AG04450 (cell line): ENCODE measurements around the gene SLC25A44. TPM values are rescaled to one million over a fixed set of nuclear protein-coding genes. Genes with fewer than 3 reads are reported as not detected.
"Not testable (repeated sequence)": the region's sequence is repeated elsewhere in the genome, so short reads cannot be mapped to it uniquely, and the experiment has no call there.

Source experiments
- CTCF ChIA-PET: fragments of 300-600, 350-600 bp; formaldehyde crosslinking; extraction: SDS; loops from one replicate; lab custom pipeline; 2022; ENCODE audit warnings: antibody characterized with exemption, inconsistent platforms; lab: Charles Lee
- POLR2A ChIA-PET: fragments of 350-600 bp; formaldehyde crosslinking; extraction: SDS; loops from one replicate; lab custom pipeline; 2021; ENCODE audit warnings: antibody characterized with exemption, inconsistent platforms; lab: Yijun Ruan, JAX
- DNase-seq: peaks from one replicate; pipeline ENCODE4 v3.0.0-alpha.2; 2011; ENCODE audit warnings: low read depth, low spot score
- H3K27ac ChIP-seq: one replicate; pipeline ENCODE4 v1.5.1; 2012; ENCODE audit warnings: low read depth, low read length, control low read depth
- H3K27me3 ChIP-seq: one replicate; pipeline ENCODE4 v1.6.0; 2012; ENCODE audit warnings: low read length; ENCODE audit not compliant: control insufficient read depth, insufficient read depth
- H3K4me3 ChIP-seq: 2 replicates; pipeline ENCODE4 v1.5.1; 2011; ENCODE audit warnings: mild to moderate bottlenecking, low read depth, low read length, control low read depth
- H3K9me3 ChIP-seq: 2 replicates; pipeline ENCODE4 v1.5.1; 2012; ENCODE audit warnings: low read length; ENCODE audit not compliant: control insufficient read depth, insufficient read depth
- polyA plus RNA-seq: library from polyadenylated mRNA; depleted of rRNA; stranded (reverse); fragments of >200 nt; gene quantifications from 2 replicates; pipeline ENCODE4 v1.2.3, GENCODE V29; 2011
- TF ChIP-seq, protein P1 (sequence below): IDR thresholded peaks from 2 replicates; pipeline ENCODE4 v1.5.1; 2011; ENCODE audit warnings: low read depth, low read length, control low read depth, inconsistent platforms

The SLC25A44 gene
- polyA plus RNA-seq, 1 experiment: 24.1 TPM

DNA sequence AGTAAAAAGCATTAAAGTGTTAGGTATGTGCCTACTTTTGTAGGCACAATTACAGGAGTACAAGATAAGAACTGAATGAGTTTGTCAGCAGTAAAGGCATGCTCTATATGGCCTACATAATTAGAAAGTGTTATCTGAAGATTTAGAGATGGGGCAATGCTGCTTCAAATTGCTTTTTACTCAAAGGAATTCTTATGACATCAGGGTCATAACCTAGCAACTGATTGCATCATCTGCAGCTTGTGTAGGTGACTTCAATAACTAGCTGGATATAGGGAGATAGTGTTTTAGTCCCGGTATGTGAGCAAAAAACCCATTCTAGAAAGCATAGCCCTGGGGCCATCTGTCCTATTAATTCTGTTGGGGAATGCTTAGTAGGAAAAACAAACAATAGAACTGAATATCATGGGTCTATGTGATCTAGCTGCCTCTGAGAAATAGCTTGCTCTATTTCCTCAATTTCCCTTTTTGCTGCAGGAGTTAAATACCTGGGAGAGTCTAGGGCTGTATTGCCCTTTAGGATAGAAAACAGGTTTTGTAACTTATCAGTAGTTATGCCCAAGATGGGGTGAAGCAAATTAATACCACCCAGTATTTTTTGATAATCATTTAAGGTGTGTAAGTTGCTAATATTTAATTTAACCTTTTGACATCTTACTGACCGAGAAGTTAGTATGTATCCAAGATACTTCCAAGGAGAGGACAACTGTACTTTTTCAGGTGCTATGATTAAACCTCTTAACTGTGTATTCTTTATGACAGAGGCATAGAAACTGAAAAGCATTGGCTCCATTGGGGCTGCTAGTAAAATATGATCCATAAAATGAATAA, 7.3 kb upstream of the SLC25A44 start:
- POLR2A ChIA-PET, DNase-seq, CTCF ChIA-PET: not testable (repeated sequence)

DNA sequence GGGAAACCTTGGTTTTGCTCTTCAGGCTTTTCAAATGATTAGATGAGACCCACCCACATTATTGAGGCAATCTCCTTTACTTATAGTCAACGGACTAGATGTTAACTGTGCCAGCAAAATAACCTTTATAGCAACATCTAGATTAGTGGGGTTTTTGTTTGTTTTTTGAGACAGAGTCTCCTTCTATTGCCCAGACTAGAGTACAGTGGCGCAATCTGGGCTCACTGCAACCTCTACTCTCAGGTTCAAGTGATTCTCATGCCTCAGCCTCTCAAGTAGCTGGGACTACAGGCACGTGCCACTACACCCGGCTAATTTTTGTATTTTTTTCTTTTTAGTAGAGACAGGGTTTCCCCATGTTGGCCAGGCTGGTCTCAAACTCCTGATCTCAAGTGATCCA, 3.6 kb upstream of the SLC25A44 start:
- H3K27me3 ChIP-seq, POLR2A ChIA-PET, DNase-seq, CTCF ChIA-PET, H3K4me3 ChIP-seq, H3K27ac ChIP-seq, H3K9me3 ChIP-seq: not testable (repeated sequence)

More for the DNA sequence above, 7.3 kb upstream of the SLC25A44 start:
- not testable (repeated sequence) for H3K9me3 ChIP-seq, H3K4me3 ChIP-seq, H3K27ac ChIP-seq, H3K27me3 ChIP-seq

- Histone ChIP-seq H3K4me3 (no peak overlapping the region), H3K27me3 (no peaks in the 10 kb centered on the region), H3K27ac (no peak overlapping the region), H3K9me3 (peaks cover 2% of the 10 kb centered on the region; the same call in 1 of the 2 replicates)
- ChIA-PET POLR2A (no interaction called here), CTCF (interaction anchor here (1.0 kb wide), 1 partner anchor 29 kb away, joined by 3 read pairs; no protein-coding TSS in a partner anchor)
- no peak for DNase-seq
- TF ChIP-seq, protein P1, sequence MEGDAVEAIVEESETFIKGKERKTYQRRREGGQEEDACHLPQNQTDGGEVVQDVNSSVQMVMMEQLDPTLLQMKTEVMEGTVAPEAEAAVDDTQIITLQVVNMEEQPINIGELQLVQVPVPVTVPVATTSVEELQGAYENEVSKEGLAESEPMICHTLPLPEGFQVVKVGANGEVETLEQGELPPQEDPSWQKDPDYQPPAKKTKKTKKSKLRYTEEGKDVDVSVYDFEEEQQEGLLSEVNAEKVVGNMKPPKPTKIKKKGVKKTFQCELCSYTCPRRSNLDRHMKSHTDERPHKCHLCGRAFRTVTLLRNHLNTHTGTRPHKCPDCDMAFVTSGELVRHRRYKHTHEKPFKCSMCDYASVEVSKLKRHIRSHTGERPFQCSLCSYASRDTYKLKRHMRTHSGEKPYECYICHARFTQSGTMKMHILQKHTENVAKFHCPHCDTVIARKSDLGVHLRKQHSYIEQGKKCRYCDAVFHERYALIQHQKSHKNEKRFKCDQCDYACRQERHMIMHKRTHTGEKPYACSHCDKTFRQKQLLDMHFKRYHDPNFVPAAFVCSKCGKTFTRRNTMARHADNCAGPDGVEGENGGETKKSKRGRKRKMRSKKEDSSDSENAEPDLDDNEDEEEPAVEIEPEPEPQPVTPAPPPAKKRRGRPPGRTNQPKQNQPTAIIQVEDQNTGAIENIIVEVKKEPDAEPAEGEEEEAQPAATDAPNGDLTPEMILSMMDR: no peak
Observed at GRCh38 chr1:156191292-156191964, 2.5 kb upstream of the SLC25A44 start.

DNA sequence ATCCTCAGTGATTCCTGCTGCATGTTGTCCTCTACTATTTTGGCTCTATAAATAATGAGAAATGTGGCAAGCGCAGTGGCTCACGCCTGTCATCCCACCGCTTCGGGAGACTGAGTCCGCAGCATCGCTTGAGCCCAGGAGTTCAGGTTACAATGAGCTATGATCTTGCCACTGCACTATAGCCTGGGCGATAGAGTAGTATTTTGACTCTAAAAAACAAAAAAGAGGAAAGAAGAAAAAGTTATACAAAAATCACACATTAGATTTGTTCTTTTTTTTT, 756 bp upstream of the SLC25A44 start:
- TF ChIP-seq, protein P1: no peak
- Histone ChIP-seq H3K27me3 (no peaks in the 10 kb centered on the region), H3K4me3 (peak overlapping the region; percentile 72), H3K9me3 (no peaks in the 10 kb centered on the region; the same call in 1 of the 2 replicates), H3K27ac (peak overlapping the region; percentile 57)
- no peak for DNase-seq
- ChIA-PET CTCF (interaction anchor here (1.0 to 1.1 kb wide), 2 partner anchors 29 to 48 kb away, joined by 3 to 5 read pairs; no protein-coding TSS in a partner anchor), POLR2A (interaction anchor here (0.9 to 2.1 kb wide), 4 partner anchors 20 to 48 kb away, joined by 3 to 18 read pairs (median 5); partner anchors contain the start of gene PMF1)

DNA sequence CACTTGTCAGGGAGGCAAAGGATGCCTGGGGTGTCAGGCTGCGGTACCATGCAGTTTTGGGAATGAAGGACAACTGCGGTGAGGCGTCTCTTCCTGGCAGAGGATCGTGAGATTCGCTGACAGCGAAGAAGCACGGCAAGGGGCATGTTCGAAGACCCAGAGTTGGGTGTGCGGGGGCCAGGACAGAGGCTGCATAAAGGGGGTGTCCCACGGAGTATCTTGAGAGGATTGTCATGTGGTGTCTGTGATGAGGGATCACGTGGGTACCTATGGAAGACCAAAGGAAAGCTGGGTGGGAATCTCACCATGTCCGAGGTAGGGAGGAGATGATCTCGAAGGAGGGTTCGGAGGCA, 372 bp downstream of the SLC25A44 start:
- no peak overlapping the region for H3K27ac ChIP-seq
- no peaks in the 10 kb centered on the region for H3K27me3 ChIP-seq
- H3K4me3 ChIP-seq: peak overlapping the region; percentile 92
- no peaks in the 10 kb centered on the region for H3K9me3 ChIP-seq
- ChIA-PET POLR2A (interaction anchor here (0.8 to 2.1 kb wide), 4 partner anchors 19 to 47 kb away, joined by 3 to 18 read pairs (median 4); partner anchors contain the start of gene PMF1), CTCF (interaction anchor here (0.7 to 1.5 kb wide), 3 partner anchors 9 to 31 kb away, joined by 3 to 6 read pairs (median 3); no protein-coding TSS in a partner anchor)
- no peak for DNase-seq
- TF ChIP-seq, protein P1: no peak
